Measurements from ENCODE around the gene ANXA7. TPM values are rescaled to one million over a fixed set of nuclear protein-coding genes. Genes with fewer than 3 reads are reported as not detected.

Gene ANXA7
- polyA plus RNA-seq = 126 and 140 TPM in 2 replicates

DNA sequence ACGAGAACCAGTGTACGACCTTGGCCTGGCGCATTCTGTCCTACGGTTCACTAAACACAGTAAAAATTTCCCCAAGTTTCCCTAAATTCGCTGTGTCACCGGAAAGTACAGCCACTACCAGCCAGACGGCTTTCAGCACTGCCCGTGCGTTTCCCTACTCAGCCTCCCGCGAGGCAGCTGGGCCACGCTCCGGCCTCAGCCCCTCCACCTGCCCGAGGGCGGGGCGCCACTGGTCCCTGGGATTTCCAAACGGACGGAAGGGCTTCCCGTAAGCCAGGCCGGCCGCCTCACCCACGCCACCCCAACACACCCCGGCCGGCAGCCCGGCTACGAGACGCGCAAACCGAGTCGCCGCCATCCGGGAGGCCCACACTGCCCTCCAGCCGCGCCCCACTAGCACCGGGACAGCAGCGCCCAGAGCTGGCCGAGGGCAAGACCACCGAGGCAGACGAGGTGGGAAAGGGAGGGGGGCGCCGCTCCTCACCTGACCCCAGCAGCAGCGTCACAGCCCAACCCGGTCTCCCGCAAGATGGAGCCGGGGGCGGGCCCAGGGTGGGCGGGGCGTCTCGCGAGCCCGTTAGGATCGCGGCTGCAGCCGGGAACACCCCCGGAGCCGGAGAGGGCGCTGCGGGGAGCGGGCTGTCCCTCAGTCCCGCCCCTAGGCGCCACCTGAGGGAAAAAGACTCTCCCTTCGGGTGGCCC, at the start of gene ANXA7:
TSS of gene ANXA7 (minus strand) at position 531 of the 702 bp plus-strand sequence. CDS start 13,202 bp downstream, outside the sequence.

DNA sequence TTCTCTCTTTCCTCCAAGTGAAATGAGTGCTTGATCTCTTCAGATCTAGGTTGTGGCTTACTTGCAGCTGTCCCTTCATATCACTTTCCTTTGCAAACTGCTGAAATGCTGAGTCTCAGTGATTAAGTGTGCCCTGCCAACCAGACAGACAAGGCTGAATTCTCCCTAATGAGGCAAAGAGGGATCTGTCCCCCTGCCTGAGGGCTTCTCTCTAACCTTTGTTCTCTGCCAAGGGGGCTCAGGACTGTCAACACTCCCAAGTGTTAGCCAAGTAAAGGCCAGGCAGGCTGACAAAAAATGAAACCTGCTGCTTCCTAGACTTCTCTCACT, 19.6 kb upstream of the ANXA7 start, which contains the start of gene MSS51:
TSS of gene MSS51 (minus strand) at position 24 of the 330 bp plus-strand sequence. CDS start 5,277 bp downstream, outside the sequence.

GRCh38 chr10:73358331-73359279, 55.3 kb downstream of the ANXA7 start, which contains the start of gene CFAP70:
Gene CFAP70 (minus strand): TSS chr10:73358864. CDS start chr10:73354796, 4,068 bp downstream.

Other genes starting within 250 kb of the ANXA7 start
- gene ECD, start 246.1 kb downstream of the ANXA7 start, polyA plus RNA-seq = 23.9 and 27.6 TPM in 2 replicates
- 8.5 and 12.6 TPM in 2 replicates for gene FAM149B1, start 245.9 kb downstream of the ANXA7 start, polyA plus RNA-seq
- 7.5 and 8.6 TPM in 2 replicates for gene DNAJC9, start 166.8 kb downstream of the ANXA7 start, polyA plus RNA-seq
- gene MRPS16, start 161.4 kb downstream of the ANXA7 start, polyA plus RNA-seq = 22.2 and 49.5 TPM in 2 replicates
- 2.9 and 6.3 TPM in 2 replicates for gene CFAP70, start 55.2 kb downstream of the ANXA7 start, polyA plus RNA-seq
- 0.20 and 0.36 TPM in 2 replicates for gene MSS51, start 19.5 kb upstream of the ANXA7 start, polyA plus RNA-seq
- 163 and 177 TPM in 2 replicates for gene PPP3CB, start 82.0 kb upstream of the ANXA7 start, polyA plus RNA-seq
- 4.4 and 7.7 TPM in 2 replicates for gene USP54, start 177.3 kb upstream of the ANXA7 start, polyA plus RNA-seq
- gene MYOZ1, start 227.4 kb upstream of the ANXA7 start, polyA plus RNA-seq = not detected in 2 replicates
- not detected in 2 replicates for gene SYNPO2L, start 242.0 kb upstream of the ANXA7 start, polyA plus RNA-seq

Data from Purkinje cell (primary cell).